HEK293T (cell line): ENCODE measurements around the gene SEC24A.
A peak's percentile ranks its signal among the peaks of the same experiment; 100 is the strongest.
"Not testable (repeated sequence)": the region's sequence is repeated elsewhere in the genome, so short reads cannot be mapped to it uniquely, and the experiment has no call there.

Source experiments
- CTCF ChIA-PET: fragments of 350-600 bp; formaldehyde crosslinking; extraction: SDS; loops from one replicate; lab custom pipeline; 2021; ENCODE audit warnings: antibody characterized with exemption, inconsistent platforms; lab: Yijun Ruan, JAX
- POLR2A ChIA-PET: fragments of 350-600 bp; formaldehyde crosslinking; extraction: SDS; loops from one replicate; lab custom pipeline; 2020; ENCODE audit warnings: antibody characterized with exemption, inconsistent platforms; lab: Yijun Ruan, JAX
- DNase-seq: peaks from one replicate; pipeline ENCODE4 v3.0.0; 2012; ENCODE audit warnings: mixed read lengths; ENCODE audit errors: extremely low spot score
- ARNT ChIP-seq: fragments of 450-650 bp; IDR thresholded peaks from 2 replicates; pipeline ENCODE4 v1.6.1; 2017; ENCODE audit warnings: mild to moderate bottlenecking
- BHLHE40 ChIP-seq: fragments of 450-650 bp; IDR thresholded peaks from 2 replicates; pipeline ENCODE4 v1.6.1; 2016; ENCODE audit warnings: mild to moderate bottlenecking, moderate library complexity, borderline replicate concordance
- CTBP1 ChIP-seq: fragments of 450-650 bp; IDR thresholded peaks from 2 replicates; pipeline ENCODE4 v1.6.1; 2016; ENCODE audit warnings: borderline replicate concordance
- ELF4 ChIP-seq: fragments of 450-650 bp; IDR thresholded peaks from 2 replicates; pipeline ENCODE4 v1.6.1; 2017; ENCODE audit warnings: antibody characterized with exemption
- FOXA1 ChIP-seq: fragments of 450-650 bp; IDR thresholded peaks from 2 replicates; pipeline ENCODE4 v1.6.1; 2016; ENCODE audit warnings: mild to moderate bottlenecking
- FOXK2 ChIP-seq: fragments of 450-650 bp; IDR thresholded peaks from 2 replicates; pipeline ENCODE4 v1.6.1; 2016; ENCODE audit warnings: mild to moderate bottlenecking
- FOXM1 ChIP-seq: fragments of 450-650 bp; IDR thresholded peaks from 2 replicates; pipeline ENCODE4 v1.6.1; 2017; ENCODE audit warnings: mild to moderate bottlenecking, borderline replicate concordance
- HDGF ChIP-seq: fragments of 450-650 bp; IDR thresholded peaks from 2 replicates; pipeline ENCODE4 v1.6.1; 2017; ENCODE audit warnings: antibody characterized with exemption, borderline replicate concordance
- L3MBTL2 ChIP-seq: fragments of 450-650 bp; conservative IDR thresholded peaks from 2 replicates; pipeline ENCODE4 v1.6.1; 2016; ENCODE audit warnings: mild to moderate bottlenecking
- LEF1 ChIP-seq: fragments of 450-650 bp; IDR thresholded peaks from 2 replicates; pipeline ENCODE4 v1.6.1; 2017; ENCODE audit warnings: mild to moderate bottlenecking, borderline replicate concordance
- NFRKB ChIP-seq: fragments of 450-650 bp; IDR thresholded peaks from 2 replicates; pipeline ENCODE4 v1.6.1; 2016; ENCODE audit warnings: mild to moderate bottlenecking, moderate library complexity
- PKNOX1 ChIP-seq: fragments of 450-650 bp; IDR thresholded peaks from 2 replicates; pipeline ENCODE4 v1.6.1; 2016
- SP1 ChIP-seq: fragments of 450-650 bp; IDR thresholded peaks from 2 replicates; pipeline ENCODE4 v1.6.1; 2017
- SUZ12 ChIP-seq: fragments of 450-650 bp; IDR thresholded peaks from 2 replicates; pipeline ENCODE4 v1.6.1; 2016; ENCODE audit warnings: mild to moderate bottlenecking
- TARDBP ChIP-seq: fragments of 450-650 bp; IDR thresholded peaks from 2 replicates; pipeline ENCODE4 v1.6.1; 2016
- ZNF384 ChIP-seq: fragments of 450-650 bp; IDR thresholded peaks from 2 replicates; pipeline ENCODE4 v1.6.1; 2016

Gene SEC24A

GRCh38 chr5:134708301-134708700 lies 59.7 kb downstream of the SEC24A start:
- CTCF ChIA-PET, result no interaction called here
- POLR2A ChIA-PET, result no interaction called here
- no peak for DNase-seq
- TF ChIP-seq FOXA1 (no peak), NFRKB (no peak), FOXK2 (no peak), BHLHE40 (no peak), ZNF384 (no peak), SP1 (no peak), L3MBTL2 (no peak), PKNOX1 (no peak)

- TF ChIP-seq ARNT, result no peak
- TF ChIP-seq PKNOX1, result peak; percentile 42; the same call in 1 of the 2 replicates
- TF ChIP-seq TARDBP, result no peak
- no peak for TF ChIP-seq CTBP1
- DNase-seq, result peak; percentile 15
- CTCF ChIA-PET, result no interaction called here
- POLR2A ChIA-PET, result no interaction called here
Observed at GRCh38 chr5:134714120-134714519, 65.5 kb downstream of the SEC24A start.

- CTCF ChIA-PET, result no interaction called here
- no peak for DNase-seq
- POLR2A ChIA-PET, result no interaction called here
Observed at GRCh38 chr5:134714541-134714940, 66.0 kb downstream of the SEC24A start.

GRCh38 chr5:134715466-134715865 lies 66.9 kb downstream of the SEC24A start:
- DNase-seq, CTCF ChIA-PET, POLR2A ChIA-PET: not testable (repeated sequence)

More at GRCh38 chr5:134714541-134714940, 66.0 kb downstream of the SEC24A start:
- TF ChIP-seq FOXK2, result no peak

- POLR2A ChIA-PET, result interaction anchor here (1.1 kb wide), 1 partner anchor 13 kb away, joined by 3 read pairs; the partner anchor contains the start of gene CAMLG
Observed at GRCh38 chr5:134724872-134725271, 76.3 kb downstream of the SEC24A start.

GRCh38 chr5:134732819-134733218 lies 84.2 kb downstream of the SEC24A start:
- TF ChIP-seq ARNT, result no peak
- TF ChIP-seq CTBP1, result no peak
- no peak for TF ChIP-seq ZNF384
- TF ChIP-seq FOXM1, result no peak
- TF ChIP-seq FOXA1, result no peak
- no peak for TF ChIP-seq SP1
- TF ChIP-seq ELF4, result no peak
- TF ChIP-seq L3MBTL2, result no peak
- no peak for TF ChIP-seq BHLHE40
- no peak for TF ChIP-seq PKNOX1
- TF ChIP-seq SUZ12, result no peak
- no peak for TF ChIP-seq TARDBP
- no peak for TF ChIP-seq NFRKB
- no peak for TF ChIP-seq FOXK2
- no peak for TF ChIP-seq HDGF
- TF ChIP-seq LEF1, result no peak
- POLR2A ChIA-PET, result interaction anchor here (1.8 kb wide), 1 partner anchor 25 kb away, joined by 4 read pairs; the partner anchor contains the start of gene DDX46
- CTCF ChIA-PET, result no interaction called here

More at GRCh38 chr5:134724872-134725271, 76.3 kb downstream of the SEC24A start:
- CTCF ChIA-PET, result no interaction called here
- TF ChIP-seq LEF1 (no peak), PKNOX1 (no peak), SP1 (no peak), TARDBP (no peak), ELF4 (no peak), ZNF384 (no peak), FOXK2 (no peak), CTBP1 (no peak), SUZ12 (no peak), FOXM1 (no peak), FOXA1 (no peak), HDGF (no peak), L3MBTL2 (no peak), NFRKB (no peak), BHLHE40 (no peak)
- DNase-seq, result no peak

More at GRCh38 chr5:134732819-134733218, 84.2 kb downstream of the SEC24A start:
- DNase-seq, result no peak
